ENCODE measurements around the gene KIAA2012.
A peak's percentile ranks its signal among the peaks of the same experiment; 100 is the strongest.
"Not testable (repeated sequence)": the region's sequence is repeated elsewhere in the genome, so short reads cannot be mapped to it uniquely, and the experiment has no call there.

Gene KIAA2012

GRCh38 chr2:202187570-202187969 lies 114.5 kb downstream of the KIAA2012 start:
- DNase-seq, result no peak

DNA sequence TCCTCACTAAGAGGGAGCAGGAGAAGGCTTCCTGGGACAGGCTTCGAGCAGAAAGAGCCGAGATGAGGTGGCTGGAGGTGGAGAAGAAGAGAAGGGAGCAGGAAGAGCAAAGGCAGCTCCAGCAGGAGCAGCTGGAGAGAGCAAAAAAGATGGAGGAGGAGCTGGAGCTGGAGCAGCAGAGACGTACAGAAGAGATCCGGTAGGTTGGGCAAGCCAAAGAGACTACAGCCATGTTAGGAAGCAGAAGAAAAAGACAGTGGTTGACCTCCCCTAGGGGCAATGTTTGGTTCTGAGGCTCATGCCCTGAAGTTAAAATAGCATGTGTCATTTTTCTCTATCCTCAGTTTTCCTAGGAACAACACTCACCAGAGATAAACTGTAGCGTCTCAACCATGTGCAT lies 120.2 kb downstream of the KIAA2012 start:
- no peak for DNase-seq

- DNase-seq, result no peak
Observed at GRCh38 chr2:202193881-202194353, 120.9 kb downstream of the KIAA2012 start.

DNA sequence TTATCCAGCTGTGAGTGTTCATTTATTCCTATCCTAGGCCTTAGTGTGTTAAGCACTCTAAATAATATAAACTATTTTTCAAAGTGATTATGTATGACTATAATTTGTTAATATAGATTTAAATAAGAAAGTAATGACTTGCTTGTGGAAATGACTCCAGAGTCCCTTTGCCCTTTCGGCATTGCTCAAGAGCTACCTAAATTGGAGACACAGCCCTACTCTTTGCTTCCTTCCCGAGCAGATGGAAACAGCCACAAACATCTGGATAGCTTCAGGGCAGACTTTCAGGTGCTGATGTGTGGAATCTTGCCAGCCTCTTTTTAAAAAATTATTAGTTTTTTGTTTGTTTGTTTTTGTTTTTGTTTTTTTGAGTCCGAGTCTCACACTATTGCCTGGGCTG lies 121.4 kb downstream of the KIAA2012 start:
- DNase-seq, result no peak

DNA sequence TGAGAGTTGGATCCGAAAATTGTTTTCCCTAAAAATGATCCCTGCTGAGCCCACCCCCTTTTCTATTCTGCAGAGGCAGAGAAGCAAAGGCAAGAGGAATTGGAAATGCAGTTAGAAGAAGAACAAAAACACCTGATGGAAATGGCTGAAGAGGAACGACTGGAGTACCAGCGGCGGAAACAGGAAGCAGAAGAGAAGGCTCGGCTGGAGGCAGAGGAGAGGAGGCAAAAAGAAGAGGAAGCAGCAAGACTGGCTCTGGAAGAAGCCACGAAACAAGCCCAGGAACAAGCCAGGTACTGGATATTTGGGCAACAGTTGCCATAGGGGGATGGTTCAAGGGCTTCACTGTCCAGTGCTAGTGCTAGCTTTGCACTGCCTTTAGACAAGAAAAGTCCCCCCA lies 123.7 kb downstream of the KIAA2012 start:
- no peak for DNase-seq

GRCh38 chr2:202201220-202202160 lies 128.4 kb downstream of the KIAA2012 start:
- no peak for DNase-seq

DNA sequence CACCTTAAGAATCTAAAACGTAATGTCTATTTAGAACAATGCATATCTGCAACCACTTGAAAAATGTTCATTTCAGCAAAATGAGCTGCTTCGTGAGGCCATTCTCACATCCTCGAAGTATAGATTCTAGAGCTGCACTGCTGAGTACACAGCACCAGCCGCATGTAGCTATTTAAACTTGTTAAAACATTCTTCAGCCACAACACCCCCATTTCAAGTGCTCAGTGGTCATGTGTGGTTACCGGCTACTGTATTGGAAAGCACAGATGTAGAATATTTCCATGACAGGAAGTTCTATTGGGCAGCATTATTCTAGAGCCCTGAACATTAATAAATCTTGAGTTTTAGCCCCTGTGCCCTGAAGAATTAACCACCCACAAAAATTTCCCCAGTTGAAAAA lies 130.3 kb downstream of the KIAA2012 start:
- DNase-seq, result no peak

GRCh38 chr2:202204855-202205254 lies 131.8 kb downstream of the KIAA2012 start:
- DNase-seq, result no peak

GRCh38 chr2:202208526-202208925 lies 135.5 kb downstream of the KIAA2012 start:
- DNase-seq, result no peak

DNA sequence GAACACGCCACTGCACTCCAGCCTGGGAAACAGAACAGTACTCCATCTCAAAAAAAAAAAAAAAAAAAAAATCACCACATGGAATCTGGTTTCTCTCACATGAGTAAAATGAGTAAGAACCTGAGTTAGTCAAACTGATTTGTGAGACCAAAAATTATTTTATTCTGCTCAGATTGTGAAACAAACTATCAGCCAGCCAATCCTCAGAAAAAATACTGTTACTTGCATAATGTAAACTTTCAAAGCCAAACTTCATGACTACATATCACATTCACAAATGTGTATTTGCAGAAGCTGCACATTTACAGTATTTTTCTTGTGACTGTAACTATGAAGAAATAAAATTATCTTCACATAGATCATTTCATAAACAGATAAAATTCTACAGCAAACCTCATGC lies 142.1 kb downstream of the KIAA2012 start:
- no peak for DNase-seq

DNA sequence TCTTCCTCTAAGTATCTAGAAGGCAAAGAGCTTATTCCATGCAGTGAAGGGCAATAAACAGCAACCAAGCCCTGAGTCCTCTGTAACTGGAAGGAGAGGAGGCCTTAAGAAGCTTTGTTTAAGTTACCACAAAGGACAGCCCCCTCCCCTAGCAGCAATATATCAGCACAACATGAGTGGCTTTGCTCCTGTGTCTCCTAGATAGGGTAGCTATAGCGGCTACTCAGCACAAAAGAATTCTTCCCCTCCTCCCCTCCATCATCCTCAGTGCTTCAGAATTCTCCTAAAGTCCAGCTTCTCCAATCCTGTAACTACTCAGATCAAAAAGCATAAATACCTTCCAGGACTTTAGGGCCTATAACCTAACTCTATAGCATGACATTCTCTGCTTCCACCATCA lies 148.8 kb downstream of the KIAA2012 start:
- no peak for DNase-seq

DNA sequence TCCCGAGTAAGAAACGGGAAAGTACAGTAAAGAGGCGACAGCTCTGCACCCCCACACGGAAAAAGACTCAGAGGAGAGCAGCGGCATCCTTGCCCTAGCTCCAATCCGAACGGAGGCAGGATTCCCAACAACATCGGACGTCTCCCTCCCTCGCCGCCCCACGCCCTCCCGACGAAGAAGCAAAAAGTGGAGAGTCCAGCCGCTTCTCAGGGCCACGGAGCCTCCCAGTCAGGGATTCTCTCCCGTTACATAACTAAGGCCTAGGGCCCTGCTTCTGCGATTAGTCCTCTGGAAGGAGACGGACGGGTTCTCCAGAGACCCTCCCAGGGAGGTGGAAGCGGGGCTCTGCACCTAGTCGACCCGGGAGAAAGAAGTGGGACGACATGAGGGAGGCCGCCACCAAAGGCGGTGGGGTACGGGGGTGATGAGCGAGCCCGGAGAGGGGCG lies 164.8 kb downstream of the KIAA2012 start:
- peak in 40 of 56 donors; percentile 3 to 59 (median 36) for DNase-seq

DNA sequence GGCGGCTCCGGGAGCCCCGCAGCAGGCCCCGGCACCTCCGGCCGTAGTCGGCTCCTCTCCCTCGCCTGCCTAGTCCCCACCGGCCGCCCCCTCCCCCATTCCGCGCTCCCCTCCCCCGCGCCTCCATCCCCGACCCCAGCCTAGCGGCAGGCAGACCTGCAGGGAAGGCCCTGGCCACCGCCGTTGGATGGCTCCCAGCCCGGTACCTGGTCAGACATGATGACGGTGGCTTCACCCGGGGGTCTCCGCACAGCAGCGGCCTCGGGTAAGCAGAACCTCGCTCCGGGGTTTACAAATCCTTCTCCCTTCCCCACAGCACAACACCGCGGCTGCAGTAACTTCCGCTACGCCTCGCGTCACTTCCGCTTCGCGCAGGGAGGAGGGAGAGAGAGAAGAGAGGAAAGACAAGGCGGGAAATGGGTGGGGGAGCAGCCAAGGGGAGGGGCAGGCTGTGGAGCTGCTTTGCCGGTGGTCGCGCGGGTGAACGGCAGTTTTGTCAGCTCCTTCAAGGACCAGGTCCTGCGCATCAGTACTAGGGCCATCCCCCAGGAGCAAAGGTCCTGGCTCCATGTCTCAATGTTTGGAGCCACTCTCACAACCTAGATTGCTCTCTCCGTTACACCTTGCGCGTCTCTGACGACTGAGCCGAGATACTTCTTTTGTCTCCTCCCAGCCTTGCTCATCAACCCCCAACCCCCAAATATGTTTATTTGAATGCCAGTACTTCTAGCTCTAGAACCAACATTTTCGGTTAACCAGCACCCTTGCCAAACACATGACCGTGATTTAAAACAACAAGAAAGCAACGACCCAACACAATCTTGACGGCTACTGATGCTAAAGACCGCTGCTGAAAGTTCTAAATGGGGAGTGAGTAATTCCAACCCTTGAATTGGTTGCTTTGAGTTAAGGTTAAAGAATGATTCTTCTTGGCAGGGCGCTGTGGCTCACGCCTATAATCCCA lies 165.5 kb downstream of the KIAA2012 start, which contains the start of gene SUMO1:
Gene SUMO1 (minus strand): TSS at position 364 of the 964 bp plus-strand sequence. CDS start 146 bp downstream, at position 218.
- peak; percentile 9 to 95 (median 85) for DNase-seq

GRCh38 chr2:202247710-202248109 lies 174.7 kb downstream of the KIAA2012 start:
- DNase-seq, result not testable (repeated sequence)

- DNase-seq, result peak in 18 of 56 donors; percentile 0 to 50 (median 20)
Observed at GRCh38 chr2:202249521-202250253, 176.6 kb downstream of the KIAA2012 start.

DNA sequence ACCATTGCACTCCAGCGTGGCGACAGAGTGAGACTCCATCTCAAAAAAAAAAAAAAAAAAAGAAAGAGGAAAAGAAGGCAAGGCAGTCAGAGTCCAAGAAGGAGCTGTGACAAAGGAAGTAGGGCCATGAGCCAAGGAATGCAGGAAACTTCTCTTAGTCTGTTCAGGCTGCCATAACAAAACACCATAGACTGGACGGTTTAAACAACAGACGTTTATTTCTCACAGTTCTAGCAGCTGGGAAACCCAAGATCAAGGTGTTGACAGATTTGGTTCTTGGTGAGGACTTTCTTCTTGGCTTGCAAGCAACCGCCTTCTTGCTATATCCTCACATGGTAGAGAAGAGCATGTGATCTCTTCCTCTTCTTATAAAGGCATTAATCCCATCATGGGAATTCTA lies 178.4 kb downstream of the KIAA2012 start:
- no peak for DNase-seq

All from nucleus accumbens (tissue), 56 donors.